ENCODE measurements around the gene WAPL. TPM values are rescaled to one million over a fixed set of nuclear protein-coding genes. Genes with fewer than 3 reads are reported as not detected.

Gene WAPL
- total and polyA plus RNA-seq, 11 donors = 9.4 to 29.9 (median 21.0) TPM

DNA sequence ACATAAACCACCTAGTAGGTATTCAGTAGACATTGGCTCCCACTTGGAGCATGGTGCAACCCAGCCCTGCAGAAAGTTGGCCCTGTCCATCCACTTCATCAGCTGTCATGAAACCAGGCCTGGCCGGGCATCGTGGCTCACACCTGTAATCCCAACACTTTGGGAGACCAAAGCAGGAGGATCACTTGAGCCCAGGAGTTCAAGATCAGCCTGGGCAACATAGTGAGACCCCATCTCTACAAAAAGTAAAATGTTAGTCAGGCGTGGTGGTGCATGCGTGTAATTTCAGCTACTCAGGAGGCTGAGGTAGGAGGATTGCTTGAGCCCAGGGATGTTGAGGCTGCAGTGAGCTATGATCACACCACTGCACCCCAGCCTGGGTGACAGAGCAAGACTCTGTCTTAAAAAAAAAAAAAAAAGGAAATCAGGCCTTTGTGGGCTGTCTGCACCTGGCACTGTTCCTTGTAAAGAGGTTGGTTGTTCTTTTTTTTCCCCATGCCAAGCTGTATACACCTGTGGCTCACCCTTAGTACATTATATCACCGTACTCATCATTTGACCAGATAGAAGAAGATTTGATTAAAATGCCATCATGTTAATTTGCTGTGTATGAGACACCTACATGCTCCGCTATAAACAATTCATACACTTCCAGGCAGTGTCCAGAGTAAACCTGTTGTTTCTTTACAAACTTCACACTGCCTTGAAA is 109.6 kb downstream of the WAPL start:
- DNase-seq = no peak
- peaks cover 0 to 4% (median 0%) of the 10 kb centered on the region in 12 donors for H3K9me3 ChIP-seq
- H3K4me1 ChIP-seq = peaks cover 0 to 30% (median 13%) of the 10 kb centered on the region in 12 donors
- TF ChIP-seq, protein P1, sequence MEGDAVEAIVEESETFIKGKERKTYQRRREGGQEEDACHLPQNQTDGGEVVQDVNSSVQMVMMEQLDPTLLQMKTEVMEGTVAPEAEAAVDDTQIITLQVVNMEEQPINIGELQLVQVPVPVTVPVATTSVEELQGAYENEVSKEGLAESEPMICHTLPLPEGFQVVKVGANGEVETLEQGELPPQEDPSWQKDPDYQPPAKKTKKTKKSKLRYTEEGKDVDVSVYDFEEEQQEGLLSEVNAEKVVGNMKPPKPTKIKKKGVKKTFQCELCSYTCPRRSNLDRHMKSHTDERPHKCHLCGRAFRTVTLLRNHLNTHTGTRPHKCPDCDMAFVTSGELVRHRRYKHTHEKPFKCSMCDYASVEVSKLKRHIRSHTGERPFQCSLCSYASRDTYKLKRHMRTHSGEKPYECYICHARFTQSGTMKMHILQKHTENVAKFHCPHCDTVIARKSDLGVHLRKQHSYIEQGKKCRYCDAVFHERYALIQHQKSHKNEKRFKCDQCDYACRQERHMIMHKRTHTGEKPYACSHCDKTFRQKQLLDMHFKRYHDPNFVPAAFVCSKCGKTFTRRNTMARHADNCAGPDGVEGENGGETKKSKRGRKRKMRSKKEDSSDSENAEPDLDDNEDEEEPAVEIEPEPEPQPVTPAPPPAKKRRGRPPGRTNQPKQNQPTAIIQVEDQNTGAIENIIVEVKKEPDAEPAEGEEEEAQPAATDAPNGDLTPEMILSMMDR (IDR thresholded peaks at IDR 0.05) = no peak
- TF ChIP-seq POLR2A (IDR thresholded peaks at IDR 0.05) = no peak
- peak overlapping the region in 3 of 12 donors; percentile 43 to 76 (median 44) for H3K27ac ChIP-seq
- intact Hi-C loops (cut with DNase I) = no loop called here
- no peak overlapping the region for H3K4me3 ChIP-seq
- H3K27me3 ChIP-seq = no peaks in the 10 kb centered on the region
- H3K36me3 ChIP-seq = no peaks in the 10 kb centered on the region
- ATAC-seq = no peak
- 81 to 92% (median 89%) methylated on average over 6 of the region's 6 CpGs for WGBS, 4 donors

DNA sequence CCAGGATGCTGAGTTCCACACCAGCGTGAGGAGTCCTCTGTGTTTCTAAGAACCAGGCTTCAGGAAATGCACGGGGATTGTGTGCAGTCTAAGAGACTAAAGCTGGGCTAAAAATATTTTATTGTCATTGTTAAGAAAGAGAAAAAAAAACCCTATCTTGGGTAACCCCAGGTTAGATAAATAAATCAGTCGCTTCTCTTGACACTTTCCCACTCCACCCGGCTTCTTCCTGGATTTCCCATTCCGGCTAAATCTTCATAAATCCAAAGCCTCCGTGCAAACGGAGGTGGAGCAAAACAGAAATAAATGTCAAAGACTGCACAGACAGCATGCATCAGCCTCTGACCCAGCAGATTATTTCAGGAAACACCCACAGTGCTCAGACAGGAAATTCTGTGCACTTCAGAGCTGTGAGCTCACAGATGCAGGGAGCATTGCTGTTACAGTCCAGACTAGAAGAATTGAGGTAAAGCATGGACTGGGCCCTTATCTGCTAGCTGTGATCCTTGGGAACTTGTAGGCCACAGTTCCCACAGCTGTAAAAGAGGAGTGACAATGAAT is 110.2 kb downstream of the WAPL start:
- intact Hi-C loops (cut with DNase I) = no loop called here
- peak in 1 of 5 donors; percentile 29 for DNase-seq
- TF ChIP-seq, protein P1 (IDR thresholded peaks at IDR 0.05) = no peak
- TF ChIP-seq POLR2A (IDR thresholded peaks at IDR 0.05) = no peak

DNA sequence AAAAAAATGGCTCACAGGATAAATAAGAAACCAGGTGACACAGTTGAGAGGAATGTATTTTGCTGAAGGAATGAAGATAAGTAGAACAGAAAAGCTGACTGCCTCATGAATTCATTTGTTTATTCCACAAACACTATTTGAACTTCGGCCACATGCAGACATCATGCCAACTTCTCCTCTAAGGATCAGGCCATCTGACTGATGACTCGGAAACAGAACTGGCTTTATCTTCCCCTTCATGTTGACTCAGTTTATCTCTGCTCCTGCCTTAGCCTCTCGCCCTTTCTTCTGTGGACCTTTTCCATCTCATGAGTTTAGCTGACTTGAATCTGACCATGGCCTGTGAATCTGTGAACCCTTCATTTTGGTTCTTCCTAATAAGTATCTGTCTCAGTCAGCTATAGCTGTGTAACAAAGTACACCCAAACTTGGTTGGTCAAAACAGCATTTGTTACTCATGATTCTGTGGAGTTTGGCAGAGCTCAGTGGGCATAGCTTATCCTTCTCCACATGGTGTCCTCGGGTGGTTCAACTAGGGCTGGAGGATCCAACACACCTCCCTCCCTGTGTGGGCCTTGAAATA is 111.0 kb downstream of the WAPL start:
- H3K4me1 ChIP-seq = peaks cover 0 to 30% (median 13%) of the 10 kb centered on the region in 12 donors
- intact Hi-C loops (cut with DNase I) = no loop called here
- no peak overlapping the region for H3K4me3 ChIP-seq
- H3K27ac ChIP-seq = peak overlapping the region in 4 of 12 donors; percentile 17 to 76 (median 35)
- no peak for DNase-seq
- ATAC-seq = peak in 2 of 4 donors; percentile 7 to 9
- peaks cover 0 to 4% (median 0%) of the 10 kb centered on the region in 12 donors for H3K9me3 ChIP-seq
- WGBS, 4 donors = 76 to 81% (median 80%) methylated on average over 4 of the region's 4 CpGs
- TF ChIP-seq, protein P1 (IDR thresholded peaks at IDR 0.05) = no peak
- no peak for TF ChIP-seq POLR2A (IDR thresholded peaks at IDR 0.05)
- no peaks in the 10 kb centered on the region for H3K36me3 ChIP-seq
- no peaks in the 10 kb centered on the region for H3K27me3 ChIP-seq

More for the DNA sequence above, 110.2 kb downstream of the WAPL start:
- no peaks in the 10 kb centered on the region for H3K36me3 ChIP-seq
- ATAC-seq = peak; percentile 47 to 89 (median 78)
- H3K27ac ChIP-seq = peak overlapping the region in 4 of 12 donors; percentile 17 to 76 (median 44)
- H3K4me3 ChIP-seq = no peak overlapping the region
- H3K27me3 ChIP-seq = no peaks in the 10 kb centered on the region
- peaks cover 0 to 4% (median 0%) of the 10 kb centered on the region in 12 donors for H3K9me3 ChIP-seq
- peaks cover 0 to 30% (median 13%) of the 10 kb centered on the region in 12 donors for H3K4me1 ChIP-seq
- 31 to 47% (median 35%) methylated on average over 7 of the region's 7 CpGs for WGBS, 4 donors

DNA sequence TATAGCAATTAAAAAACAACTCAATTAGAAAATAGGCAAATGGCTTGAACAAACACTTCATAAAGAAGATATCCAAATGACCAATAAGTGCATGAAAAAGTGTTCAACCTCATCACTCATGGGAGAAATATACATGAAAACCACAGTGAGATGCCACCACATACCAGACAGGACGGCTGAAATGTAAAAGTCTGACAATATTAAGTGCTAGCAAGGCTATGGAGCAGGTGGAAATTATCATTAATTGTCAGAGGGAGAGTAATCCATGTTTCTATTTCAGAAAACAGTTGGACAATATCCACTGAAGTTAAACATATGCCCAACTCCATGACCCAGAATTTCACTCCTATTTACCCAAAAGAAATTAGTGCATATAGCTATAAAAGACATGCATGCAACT is 112.4 kb downstream of the WAPL start:
- DNase-seq (no peak), ATAC-seq (no peak)
- WGBS, 4 donors = 73 to 83% (median 80%) methylated on average over 1 of the region's 1 CpG
- no peak overlapping the region for H3K27ac ChIP-seq
- TF ChIP-seq, protein P1 (IDR thresholded peaks at IDR 0.05) = no peak
- no peak for TF ChIP-seq POLR2A (IDR thresholded peaks at IDR 0.05)
- peaks cover 0 to 30% (median 13%) of the 10 kb centered on the region in 12 donors for H3K4me1 ChIP-seq
- no peaks in the 10 kb centered on the region for H3K36me3 ChIP-seq
- H3K27me3 ChIP-seq = no peaks in the 10 kb centered on the region
- intact Hi-C loops (cut with DNase I) = loop anchor here in 1 of 10 donors (10.0 kb wide), 1 partner anchor 116 kb away; the partner anchor contains the start of gene WAPL
- no peak overlapping the region for H3K4me3 ChIP-seq
- peaks cover 0 to 11% (median 0%) of the 10 kb centered on the region in 12 donors for H3K9me3 ChIP-seq

All from heart left ventricle (tissue), 16 donors.